GM10847 (cell line): Measurements from ENCODE around the gene TOGARAM2.

Experiments
- POLR2A ChIP-seq: IDR thresholded peaks from 2 replicates; pipeline ENCODE4 v1.6.1; 2011; ENCODE audit not compliant: insufficient read length; ENCODE audit errors: extremely low read depth

The TOGARAM2 gene

GRCh38 chr2:29063646-29064345 is 82.7 kb downstream of the TOGARAM2 start:
- TF ChIP-seq POLR2A = no peak

GRCh38 chr2:29064346-29064715 is 83.2 kb downstream of the TOGARAM2 start:
- TF ChIP-seq POLR2A = no peak

GRCh38 chr2:29064746-29065067 is 83.6 kb downstream of the TOGARAM2 start:
- no peak for TF ChIP-seq POLR2A

- TF ChIP-seq POLR2A = no peak
Measured at GRCh38 chr2:29065068-29065811, 84.1 kb downstream of the TOGARAM2 start.

GRCh38 chr2:29066271-29066860 is 85.3 kb downstream of the TOGARAM2 start:
- no peak for TF ChIP-seq POLR2A

GRCh38 chr2:29066997-29067605 is 86.0 kb downstream of the TOGARAM2 start:
- TF ChIP-seq POLR2A = no peak

- TF ChIP-seq POLR2A = no peak
Measured at GRCh38 chr2:29068513-29068912, 87.4 kb downstream of the TOGARAM2 start.

GRCh38 chr2:29070526-29070925 is 89.4 kb downstream of the TOGARAM2 start:
- TF ChIP-seq POLR2A = no peak

GRCh38 chr2:29071032-29071975 is 90.2 kb downstream of the TOGARAM2 start:
- TF ChIP-seq POLR2A = no peak

- no peak for TF ChIP-seq POLR2A
Measured at GRCh38 chr2:29072251-29072650, 91.2 kb downstream of the TOGARAM2 start.

GRCh38 chr2:29072971-29073725 is 92.0 kb downstream of the TOGARAM2 start:
- TF ChIP-seq POLR2A = no peak

- TF ChIP-seq POLR2A = no peak
Measured at GRCh38 chr2:29073933-29074332, 92.8 kb downstream of the TOGARAM2 start.

- no peak for TF ChIP-seq POLR2A
Measured at GRCh38 chr2:29074411-29074810, 93.3 kb downstream of the TOGARAM2 start, which contains the start of gene PCARE. PCARE (minus strand) TSS chr2:29074523; CDS start chr2:29074261, 262 bp downstream.
